Activated T-cell treated with anti-CD3 and anti-CD28 coated beads for 1 hour (primary cell): ENCODE measurements around the gene COA1.
"Not testable (repeated sequence)": the region's sequence is repeated elsewhere in the genome, so short reads cannot be mapped to it uniquely, and the experiment has no call there.

Experiments used
- DNase-seq: peaks from one replicate; pipeline ENCODE4 v3.0.0-alpha.2; 2020; ENCODE audit warnings: low read depth

COA1 gene

DNA sequence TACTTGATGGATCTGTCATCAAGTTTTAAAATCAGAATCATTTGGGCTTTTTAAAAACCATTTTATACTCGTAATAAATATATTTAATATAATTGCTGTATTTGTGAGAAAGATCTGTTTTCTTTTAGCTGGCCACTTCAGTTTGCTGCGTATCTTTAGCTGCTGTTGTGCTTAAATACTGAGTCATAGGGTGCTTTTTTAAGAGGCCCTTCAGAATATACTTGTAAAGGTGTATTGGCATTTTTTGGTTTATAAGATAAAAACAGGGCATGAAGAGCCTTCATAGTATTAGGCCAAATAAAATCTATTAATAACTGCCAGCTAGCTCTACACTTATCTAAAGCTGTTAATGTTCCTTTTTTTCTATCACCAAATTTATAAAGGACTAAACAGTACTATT lies 102.6 kb downstream of the COA1 start:
- no peak for DNase-seq

- DNase-seq: no peak
Observed at GRCh38 chr7:43625980-43626379, 103.3 kb downstream of the COA1 start.

- DNase-seq: no peak
Observed at GRCh38 chr7:43625453-43625852, 103.9 kb downstream of the COA1 start.

DNA sequence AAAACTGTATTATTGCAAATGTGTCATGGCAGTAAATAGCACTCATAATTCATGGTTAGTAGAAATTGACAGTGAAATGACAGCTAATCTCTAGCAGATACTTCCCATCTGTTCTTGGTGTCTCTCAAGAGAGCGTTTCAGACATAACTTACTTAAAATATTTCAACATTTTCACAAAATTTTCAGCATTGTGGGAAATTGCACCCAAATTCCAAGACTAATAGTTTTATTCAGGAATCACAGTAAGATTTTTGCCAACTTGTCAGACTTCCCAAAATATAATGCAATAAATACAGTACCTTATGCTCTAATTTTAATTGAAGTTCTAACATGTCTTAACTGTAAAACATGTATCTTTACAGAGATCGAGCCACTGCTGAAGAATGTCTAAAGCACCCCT lies 105.2 kb downstream of the COA1 start:
- DNase-seq: no peak

DNA sequence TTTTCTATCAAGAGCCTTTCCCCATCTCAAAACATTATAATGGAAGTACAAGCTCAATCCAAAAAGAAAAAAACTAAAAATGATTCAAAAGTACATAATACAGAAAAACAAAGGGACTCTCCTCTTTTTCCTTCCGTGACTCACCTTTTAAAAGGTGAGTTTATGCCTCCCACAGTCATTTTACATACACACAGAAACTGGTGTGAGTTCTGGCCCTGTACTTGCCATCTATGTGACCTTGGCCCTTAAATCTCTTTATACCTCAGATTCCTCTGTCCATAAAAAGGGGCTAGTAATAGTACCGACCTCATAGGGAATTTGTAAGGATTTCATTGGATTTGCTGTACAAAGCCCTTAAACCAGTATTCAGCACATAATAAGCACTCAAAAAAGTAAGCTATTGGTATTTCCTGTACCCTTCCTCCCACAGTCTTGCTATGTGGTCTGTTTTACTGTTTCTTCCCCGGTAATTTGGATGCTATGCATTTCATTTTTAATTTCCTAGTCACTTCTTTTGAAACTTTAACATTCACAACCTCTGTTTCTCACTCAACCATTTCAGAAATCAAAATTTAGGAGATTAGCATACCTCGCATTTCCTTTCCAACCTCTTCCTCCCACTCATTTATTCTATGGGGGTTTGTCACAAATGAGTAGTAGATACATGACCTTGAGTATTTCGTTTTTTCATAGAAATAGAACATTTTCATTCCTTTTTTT lies 107.4 kb downstream of the COA1 start:
- DNase-seq: no peak

DNA sequence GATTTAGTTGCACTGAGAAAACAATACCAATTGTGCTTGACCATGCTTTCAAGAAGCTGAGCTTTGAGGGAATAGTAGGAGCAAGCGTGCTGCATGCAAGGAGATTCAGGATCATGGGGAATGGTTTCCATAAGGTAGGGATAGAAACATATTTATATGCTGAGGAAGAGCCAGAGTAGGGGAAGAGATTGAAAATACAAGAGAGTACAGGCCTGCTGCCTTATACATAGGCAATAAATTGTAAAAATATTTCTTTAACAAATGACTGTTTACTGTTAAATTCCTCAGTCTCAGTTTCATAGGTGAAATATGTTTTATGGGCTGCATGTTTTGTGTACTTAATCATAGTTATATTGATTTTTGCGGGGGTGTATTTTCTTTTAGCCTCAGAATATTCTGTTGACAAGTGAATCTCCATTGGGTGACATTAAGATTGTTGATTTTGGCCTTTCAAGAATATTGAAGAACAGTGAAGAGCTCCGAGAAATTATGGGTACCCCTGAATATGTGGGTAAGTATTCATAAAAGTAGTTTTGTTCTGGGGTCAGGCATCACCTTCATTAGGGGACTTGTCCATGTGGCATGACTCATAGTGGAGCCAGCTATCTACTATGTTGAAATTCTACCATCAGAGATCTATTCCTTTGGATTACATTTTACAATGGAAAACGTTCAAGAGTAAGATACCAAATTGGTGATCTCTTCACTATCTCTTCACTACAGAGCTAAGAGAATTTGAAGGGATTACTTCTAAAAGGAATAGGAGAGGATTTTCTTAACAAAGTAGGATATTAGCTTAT lies 109.9 kb downstream of the COA1 start:
- DNase-seq: no peak

GRCh38 chr7:43618073-43618472 lies 111.2 kb downstream of the COA1 start:
- no peak for DNase-seq

DNA sequence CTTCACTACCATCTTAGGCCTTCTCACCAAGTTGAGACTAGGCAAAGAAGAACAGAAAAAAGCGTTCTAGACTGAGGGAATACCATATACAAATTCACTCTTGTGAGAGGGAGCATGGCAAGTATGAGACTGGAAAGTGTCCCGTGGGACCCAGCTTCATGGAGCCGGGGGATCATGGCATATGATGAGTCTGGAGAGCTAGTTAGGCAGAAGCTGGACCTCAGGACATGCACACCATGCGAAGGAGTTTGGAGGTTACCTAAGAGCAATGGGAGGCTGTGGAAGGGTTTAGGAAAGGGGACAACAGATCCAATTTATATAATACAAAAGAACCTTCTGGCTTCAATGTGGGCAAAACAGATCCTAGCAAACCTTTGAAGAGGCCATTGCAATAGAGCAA lies 112.3 kb downstream of the COA1 start:
- no peak for DNase-seq

DNA sequence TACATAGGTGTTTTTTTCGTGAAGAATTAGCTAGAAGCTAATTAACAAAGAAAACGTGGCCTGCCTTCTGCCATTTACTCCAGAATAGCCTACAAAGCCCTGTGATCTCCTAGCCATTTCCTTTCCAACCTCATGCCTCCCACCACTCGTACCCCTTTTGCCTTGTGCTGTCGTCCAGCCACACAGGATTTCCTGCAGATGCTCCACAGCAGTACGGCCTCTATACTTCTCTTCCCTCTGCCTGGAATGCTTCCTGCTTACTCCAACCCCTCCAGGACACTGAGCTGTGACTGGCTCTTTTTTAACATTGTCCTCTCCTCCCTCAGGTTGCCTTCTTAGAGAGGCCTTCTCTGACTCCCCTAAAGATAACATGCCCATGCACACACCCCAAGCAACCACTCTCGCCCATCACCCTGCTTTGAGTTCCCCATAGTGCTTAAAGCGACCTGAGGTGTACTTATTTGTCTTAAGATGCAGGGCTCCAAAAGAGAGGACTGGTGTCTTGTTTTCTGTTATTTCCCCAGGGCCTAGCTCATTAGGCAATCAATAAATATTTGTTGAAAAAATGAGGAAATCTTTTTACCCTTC lies 113.7 kb downstream of the COA1 start:
- DNase-seq: no peak

DNA sequence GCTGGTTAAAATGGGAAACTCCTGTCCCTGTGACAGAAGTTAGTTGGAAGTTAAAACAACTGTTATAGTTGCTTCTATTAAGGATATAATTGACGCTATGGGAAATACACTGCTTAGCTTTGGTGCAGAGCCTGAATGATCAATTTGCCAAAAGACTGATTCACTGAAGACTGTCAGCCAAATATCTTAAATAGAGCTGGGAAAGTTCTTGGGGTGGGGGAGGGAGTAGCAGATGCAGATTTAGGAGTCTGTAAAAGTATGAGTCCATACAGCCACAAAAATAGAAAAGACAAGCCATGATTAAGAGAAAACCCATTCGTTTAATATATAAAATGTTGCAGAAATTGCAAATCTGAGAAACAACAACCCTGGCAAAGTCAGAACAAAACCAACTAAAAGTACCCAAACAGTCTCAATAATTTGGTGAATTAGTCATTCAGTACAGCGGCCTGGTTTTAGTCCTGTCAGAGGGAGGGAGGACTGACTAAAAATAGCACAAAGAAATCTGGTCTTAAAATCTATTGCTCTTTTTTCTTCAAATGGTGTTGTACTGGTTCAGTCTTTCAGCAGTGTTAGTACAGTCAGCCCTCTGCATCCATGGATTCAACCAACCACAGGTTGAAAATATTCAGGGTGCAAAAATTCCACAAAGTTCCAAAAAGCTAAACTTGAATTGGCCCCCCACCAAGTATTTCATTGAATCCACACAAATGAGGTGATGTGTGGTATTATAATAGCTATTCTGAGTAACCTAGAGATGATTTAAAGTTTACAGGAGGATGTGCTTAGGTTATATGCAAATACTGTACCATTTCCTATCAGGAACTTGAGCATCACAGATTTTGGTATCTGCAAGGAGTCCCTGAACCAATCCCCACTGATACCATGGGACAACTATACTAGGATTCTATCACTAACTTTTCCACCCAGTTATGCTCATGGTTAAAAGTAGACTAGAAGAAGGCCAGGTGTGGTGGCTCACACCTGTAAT lies 116.4 kb downstream of the COA1 start:
- no peak for DNase-seq

GRCh38 chr7:43612128-43612527 lies 117.2 kb downstream of the COA1 start:
- no peak for DNase-seq

DNA sequence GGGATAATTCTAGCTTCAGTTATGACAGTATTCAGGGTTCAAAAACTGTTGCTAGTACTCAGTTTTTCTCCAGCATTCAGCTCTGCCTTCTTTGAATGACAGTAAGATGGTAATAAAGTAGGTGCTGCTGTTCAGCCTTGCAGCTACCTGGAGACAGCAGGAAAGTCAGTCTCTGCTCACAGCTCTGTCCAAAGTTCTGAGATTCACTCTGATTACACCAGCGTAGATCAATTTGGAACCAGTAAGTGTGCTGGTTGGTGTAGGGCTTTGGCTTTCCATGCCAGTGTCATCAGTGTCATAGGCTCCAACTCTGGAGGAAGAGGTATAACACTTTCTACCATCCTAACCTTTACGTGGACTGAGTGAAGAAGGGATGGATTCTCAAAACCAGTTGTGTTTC lies 120.2 kb downstream of the COA1 start:
- no peak for DNase-seq

GRCh38 chr7:43604251-43604650 lies 125.1 kb downstream of the COA1 start:
- DNase-seq: no peak

GRCh38 chr7:43602256-43602655 lies 127.1 kb downstream of the COA1 start:
- DNase-seq: no peak

- no peak for DNase-seq
Observed at GRCh38 chr7:43600056-43600455, 129.3 kb downstream of the COA1 start.

- DNase-seq: not testable (repeated sequence)
Observed at GRCh38 chr7:43596426-43596825, 132.9 kb downstream of the COA1 start.

DNA sequence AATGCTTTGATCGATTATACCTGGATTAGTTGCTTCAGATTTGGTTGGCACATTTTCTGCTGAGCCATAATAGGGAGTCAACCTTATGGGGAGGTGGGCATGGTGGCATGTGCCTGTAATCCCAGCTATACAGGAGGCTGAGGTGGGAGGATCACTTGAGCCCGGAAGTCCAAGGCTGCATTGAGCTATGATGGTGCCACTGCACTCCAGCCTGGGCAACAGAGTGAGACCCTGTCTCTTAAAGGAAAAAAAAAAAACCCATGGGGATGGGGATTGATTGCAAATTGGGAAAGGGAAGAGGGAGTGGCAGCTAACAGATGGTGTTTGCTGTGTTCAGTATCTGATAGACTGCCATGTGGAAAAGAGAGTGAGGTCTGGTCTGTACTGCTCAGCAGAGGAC lies 135.3 kb downstream of the COA1 start:
- DNase-seq: no peak

- no peak for DNase-seq
Observed at GRCh38 chr7:43593010-43593409, 136.3 kb downstream of the COA1 start.

DNA sequence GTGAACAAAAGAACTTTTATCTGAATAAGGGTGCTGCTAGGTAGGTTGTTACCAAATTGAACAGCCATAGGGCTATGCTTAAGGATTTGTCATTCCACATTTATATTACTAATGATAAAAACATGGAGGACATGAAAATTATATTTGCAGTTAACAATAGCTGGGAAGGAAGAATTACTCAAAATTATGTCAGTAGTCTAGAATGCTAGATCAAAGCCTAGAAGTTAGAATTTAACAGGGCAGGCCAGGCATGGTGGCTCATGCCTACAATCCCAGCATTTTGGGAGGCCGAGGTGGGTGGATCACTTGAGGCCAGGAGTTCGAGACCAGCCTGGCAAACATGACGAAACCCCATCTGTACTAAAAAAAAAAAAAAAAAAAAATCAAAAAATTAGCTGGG lies 137.0 kb downstream of the COA1 start:
- no peak for DNase-seq

DNA sequence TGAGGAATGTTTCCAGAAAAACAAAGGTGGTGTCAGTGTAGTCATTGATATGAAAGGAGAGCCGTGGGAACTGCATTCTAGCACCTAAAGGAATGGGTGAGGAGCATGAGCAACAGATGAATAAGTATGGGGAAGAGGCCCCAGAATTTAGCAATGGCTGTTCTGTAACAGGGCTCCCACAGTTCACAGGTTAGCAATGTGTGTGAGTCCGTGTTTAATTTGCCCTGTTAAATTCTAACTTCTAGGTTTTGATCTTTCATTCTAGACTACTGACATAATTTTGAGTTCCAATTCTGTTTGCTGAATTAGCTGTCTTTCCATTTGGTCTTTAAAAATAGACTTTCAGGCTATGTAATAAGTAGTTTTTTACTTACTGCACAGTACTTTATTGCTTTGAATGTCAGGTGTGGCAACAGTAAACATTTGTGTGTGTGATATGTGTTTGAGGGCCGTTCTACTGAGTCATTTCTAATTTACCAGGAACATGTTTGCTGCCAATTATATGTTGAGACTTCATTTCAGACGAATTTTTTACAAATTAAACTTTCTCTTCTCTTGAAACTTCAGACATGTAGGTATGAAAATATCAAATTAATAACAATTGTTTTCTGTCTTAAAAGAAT lies 137.7 kb downstream of the COA1 start:
- no peak for DNase-seq

DNA sequence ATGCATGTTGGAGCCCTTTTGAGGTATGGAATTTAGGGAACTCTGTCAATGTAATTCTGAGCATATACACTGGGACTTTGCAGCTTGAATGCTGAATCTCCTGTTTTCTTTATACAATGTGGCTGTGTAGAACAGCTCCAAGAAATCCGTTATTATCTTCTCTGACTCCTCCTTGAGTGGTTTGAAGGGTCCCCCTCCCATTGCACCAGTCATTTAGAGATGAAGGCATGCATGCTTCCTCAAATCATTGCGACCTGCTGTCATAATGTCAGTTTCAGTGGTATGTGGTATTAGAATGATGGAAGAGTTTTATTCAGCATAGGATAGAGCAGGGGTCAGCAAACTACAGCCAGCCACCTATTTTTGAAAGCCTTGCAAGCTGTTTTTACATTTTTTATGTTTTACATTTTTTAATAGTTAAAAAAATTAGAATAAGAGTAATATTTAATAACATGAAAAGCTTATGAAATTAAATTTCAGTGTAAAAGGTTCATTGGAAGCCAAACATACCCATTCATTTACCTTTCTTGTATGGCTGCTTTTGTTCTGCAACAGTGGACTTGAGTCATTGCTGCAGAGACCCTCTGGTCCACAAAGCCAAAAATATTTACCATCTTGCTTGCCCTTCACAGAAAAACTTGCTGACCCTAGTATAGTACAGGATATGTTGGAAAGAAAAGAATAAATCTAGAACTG lies 138.3 kb downstream of the COA1 start:
- no peak for DNase-seq
